Stimulated activated CD8-positive, alpha-beta memory T cell treated with anti-CD3 and anti-CD28 coated beads, Interleukin-2, amount 100 ng/mL, for 1 hour (primary cell): ENCODE measurements around the gene PFDN6.
"Not testable (repeated sequence)": the region's sequence is repeated elsewhere in the genome, so short reads cannot be mapped to it uniquely, and the experiment has no call there.

Experiments used
- DNase-seq, 2 donors: peaks; one replicate each; pipeline ENCODE4 v3.0.0-alpha.2; 2020; ENCODE audit warnings: low read depth in 2 of 2

PFDN6 gene

DNA sequence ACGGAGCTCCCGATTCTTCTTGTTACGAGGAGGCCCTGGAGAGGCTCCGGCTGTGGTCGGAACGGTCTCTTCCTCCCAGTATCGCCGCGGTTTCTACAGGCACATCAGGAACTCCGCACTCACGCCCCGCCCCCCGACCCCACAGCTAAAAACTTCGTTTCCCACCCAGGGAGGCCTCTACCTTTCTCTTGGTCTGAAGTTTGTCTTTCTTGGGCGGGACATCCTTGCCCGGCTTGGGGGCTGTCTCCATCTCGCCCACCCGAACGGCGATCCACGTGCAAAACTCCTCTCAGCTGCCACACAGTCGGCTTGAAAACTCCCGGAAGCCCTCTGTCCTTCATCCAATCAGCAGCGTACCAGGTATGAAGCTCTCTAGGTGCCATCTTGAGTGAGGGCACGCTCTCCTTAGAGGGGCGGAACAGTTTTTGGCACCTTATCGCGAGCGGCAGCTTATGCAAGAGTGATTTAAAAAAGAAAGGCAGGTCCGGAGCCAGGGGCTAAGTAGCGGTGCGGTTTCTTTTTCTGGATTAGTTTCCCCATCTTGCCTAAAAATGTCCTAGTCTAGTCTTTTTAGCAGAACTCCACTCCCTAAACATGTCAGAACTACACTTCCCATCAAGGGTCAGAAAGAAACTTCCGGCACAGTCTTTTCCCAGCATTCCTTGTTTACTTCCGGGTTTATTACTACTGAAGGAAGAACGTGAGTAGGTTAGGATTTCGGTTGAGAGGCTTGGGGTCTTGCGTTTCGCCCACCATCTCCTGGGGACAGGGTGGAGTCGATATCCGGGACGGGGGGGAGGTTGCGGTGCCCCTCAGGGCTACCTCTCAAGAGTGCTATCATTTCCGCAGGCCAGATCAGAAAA lies at the start of gene PFDN6, which contains the start of gene WDR46:
PFDN6 (plus strand) TSS at position 681 of the 863 bp plus-strand sequence. CDS start 256 bp downstream, outside the sequence.
WDR46 (minus strand) TSS at position 319 of the 863 bp plus-strand sequence; CDS start at position 250, 69 bp downstream.
- peak in 1 of 2 donors; percentile 65 for DNase-seq

DNA sequence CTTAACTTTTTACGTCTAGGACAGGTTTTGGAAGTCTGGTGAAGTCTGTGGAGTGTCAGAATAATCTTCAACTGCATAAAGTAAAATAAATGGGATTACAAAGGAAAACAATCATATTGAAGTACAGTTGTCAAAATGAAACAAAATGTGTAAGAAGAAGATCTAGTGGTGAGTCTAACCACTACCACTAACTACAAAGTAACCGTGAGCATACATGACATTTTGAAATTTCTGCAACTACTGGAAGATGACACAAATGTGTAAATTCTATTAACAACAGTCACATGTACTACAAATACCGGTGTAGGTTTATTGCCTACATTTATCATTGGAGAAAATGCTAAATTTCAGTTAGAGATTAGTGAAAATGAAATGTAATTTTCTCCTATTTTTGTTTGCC lies 47.4 kb upstream of the PFDN6 start:
- no peak for DNase-seq

DNA sequence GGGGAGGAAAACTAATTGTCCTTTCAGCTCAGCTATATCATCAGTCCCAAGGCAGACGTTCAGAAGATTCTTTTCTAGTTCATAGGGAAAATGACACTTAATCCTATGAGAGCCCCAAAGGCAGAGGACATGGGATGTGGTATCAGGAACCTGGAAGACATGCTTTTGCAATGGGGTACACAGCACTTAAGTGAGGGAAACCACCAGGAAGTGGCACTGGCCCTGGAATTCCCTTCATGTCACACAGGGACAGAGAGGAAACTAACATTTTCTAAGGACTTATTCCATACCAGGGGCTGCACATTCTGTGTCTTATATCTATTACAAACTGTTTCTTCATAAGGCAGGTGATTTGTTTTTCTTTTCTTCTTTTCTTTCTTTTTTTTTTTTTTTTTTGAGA lies 45.9 kb upstream of the PFDN6 start:
- DNase-seq: no peak

DNA sequence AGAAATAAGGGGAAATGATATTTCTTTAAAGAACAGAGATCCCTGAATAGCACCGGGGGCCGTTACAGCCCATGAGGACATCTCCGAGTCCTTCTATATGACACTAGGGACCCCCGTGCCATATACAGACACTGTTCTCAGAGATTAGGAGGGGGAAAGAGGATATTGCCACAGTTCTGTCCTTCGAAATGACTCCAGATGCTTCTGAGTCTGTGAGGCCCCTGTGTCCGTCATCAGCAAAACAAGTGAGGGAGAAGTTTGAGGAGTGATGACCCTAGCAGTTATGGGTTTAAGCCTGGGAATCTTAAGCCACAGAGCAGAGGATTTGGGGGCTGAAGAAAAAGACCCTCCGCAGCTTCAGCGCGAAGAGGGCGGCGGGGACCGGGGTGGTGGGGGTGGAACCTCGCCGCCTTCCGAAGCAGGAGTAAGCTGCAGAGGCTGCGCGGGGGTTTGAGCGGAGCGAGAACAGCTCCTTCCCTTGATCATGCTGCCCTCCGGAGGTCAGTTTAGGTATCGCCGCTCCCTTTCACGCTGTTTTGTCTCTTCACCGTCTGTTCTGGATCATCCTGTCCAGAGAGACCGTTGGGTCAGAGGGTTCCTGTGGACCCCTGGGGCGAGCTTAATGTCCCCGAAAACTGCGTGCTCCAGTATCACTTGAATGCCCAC lies 41.3 kb upstream of the PFDN6 start:
- peak; percentile 81 to 86 for DNase-seq

DNA sequence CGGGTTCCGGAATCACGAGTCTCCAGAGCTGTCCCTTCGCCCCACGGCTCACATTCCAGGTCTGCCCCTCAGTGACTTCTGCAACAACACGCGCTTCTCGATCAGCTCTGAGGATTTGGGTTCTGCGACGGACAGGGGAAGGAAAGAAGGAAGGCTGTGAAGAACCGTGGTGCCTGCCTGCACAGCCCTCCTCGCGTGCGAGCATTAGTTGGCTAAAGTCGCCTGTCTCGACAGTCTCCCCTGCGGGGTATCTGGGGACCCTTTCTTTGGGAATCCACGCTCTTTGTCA lies 40.8 kb upstream of the PFDN6 start:
- no peak for DNase-seq

DNA sequence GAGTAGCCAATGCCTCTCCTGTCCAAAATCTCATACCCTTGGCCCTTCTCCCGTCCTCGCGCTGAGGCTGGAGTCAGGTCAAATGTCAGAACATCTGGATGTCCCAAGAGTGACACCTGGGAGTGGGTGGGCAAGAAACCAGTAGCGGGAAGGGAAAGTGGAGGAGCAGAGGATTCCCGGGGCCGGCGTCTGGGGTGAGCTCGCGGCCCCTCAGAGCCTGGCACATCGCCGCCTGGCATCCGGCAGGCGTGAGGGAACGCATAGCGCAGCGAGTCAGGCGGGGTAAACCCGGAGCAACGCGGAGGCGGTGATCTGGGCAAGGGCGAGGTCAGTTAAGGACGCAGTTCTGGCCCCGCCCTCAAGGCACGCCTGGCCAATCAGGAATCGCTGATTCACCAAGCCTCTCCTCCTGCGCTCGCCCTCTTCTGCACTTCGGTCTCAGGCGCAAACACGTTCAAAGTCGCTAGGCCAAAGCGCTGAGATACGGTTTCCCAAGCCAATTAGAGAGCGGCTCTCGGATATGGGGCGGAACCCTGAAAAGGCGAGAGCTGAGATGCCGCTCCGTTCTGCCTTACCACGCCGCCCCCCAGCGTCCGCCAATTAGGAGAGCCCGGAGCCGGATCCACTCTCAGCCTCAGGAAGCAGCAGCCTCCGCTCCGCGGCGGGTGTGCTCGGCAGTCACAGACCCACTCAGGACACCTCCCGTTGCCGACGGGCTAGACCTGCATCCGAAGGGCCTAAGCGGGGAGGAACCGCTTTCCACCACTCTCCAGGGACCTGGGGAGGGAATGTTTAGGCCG lies 40.3 kb upstream of the PFDN6 start:
- DNase-seq: peak; percentile 85 to 86

DNA sequence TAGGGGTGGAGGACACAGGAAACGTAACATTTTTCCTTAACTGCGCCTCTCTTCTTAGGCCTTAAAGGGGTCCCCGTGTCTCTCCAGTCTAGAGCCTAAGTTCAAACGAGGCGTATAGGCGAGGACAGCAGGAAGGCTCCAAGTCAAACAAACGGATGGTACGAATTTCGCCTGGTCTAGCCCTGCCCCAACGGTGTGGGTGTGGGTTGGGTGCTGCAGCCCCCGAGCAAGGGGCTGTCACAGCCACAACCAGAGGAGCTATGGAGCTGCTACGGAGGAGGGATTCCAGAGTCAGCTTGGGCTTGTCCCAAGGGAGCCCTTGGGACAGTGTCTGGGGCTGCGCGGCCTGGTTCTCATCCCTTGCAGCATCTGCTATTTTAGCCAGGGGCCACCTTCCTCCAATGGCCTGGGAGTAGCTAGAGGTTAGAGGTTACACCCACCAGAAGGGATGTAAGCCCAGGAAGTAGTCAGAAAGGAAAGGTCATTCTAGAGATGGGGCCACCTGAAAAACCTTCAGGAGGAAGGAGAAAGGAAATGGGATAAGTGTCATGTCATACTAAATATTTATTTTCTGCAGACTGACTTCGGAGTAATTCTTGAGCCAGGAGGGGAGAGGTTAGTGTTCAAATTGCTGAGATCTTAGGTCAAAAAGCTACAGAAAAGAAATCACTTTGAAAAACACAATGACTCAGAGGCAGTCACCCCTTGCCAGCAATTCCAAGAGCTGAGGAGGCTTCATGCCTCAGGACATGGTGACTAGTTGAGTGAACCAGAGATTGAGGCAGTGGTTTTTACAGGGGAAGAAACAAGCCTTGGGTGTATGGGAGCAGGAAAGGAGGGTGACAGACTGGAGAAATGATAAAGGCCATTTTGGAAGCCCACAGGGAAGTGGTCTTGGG lies 39.4 kb upstream of the PFDN6 start:
- no peak for DNase-seq

DNA sequence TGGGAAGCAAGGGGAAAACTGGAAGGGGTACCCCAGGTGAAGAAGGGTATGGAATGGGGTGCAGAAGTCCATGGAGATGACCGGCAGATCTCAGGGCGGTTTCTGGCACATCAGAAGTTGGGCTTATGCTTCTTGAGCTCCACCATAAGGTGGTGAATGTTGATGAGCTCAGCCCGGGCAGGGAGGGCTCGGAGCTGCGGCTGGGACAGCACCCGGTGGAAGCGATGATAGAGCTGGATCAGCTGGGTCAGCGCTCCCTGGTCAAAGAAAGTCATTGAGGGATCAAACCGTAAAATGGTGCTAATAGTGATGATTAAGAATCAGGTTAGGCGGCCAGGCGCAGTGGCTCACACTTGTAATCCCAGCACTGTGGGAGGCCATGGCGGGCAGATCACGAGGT lies 38.7 kb upstream of the PFDN6 start:
- no peak for DNase-seq

DNA sequence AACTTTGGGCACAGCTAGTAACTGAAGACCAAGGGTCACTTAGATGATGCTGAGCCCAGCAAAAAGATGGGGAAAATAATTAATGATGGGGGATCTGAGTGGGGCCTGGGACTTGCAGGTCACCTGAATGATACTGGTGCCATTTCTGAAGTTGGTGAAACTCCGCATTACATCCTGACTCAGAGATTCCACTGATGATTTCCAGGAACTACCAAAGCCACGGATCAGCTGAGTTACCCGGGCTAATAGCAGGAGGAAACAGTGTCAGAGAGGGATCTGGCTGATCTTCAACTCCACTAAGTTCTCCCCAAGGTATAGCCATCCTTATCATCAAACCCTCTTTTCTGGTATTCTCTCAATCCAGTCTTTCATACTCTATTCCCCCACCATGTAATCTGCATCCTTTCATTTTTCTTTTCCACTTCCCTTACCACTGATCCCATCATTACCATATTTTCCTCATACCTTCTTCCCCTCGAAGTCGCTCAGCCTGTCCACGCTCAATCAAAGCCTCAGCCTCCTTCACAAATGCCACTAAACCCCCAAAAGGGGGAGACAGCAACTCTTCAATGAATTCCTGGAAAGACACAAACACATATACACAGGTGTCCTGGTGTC lies 37.9 kb upstream of the PFDN6 start:
- no peak for DNase-seq

DNA sequence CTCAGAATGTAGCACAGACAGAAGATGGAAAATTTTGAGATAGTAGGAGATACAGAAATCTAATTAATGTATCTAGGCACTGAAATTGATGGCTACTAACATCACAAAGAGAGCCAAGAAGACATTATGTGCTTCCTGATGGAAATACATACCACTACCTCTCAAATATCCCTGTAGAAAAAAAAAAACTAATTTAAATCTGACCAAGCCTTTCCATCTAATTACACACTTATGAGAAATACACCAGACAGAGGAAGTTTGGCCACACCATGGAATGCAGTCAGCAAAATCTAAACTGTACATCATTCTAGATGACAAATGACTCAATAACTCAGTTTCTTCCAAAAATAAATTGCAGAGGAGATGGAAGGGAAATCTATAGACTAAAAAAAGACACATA lies 36.6 kb upstream of the PFDN6 start:
- DNase-seq: no peak

DNA sequence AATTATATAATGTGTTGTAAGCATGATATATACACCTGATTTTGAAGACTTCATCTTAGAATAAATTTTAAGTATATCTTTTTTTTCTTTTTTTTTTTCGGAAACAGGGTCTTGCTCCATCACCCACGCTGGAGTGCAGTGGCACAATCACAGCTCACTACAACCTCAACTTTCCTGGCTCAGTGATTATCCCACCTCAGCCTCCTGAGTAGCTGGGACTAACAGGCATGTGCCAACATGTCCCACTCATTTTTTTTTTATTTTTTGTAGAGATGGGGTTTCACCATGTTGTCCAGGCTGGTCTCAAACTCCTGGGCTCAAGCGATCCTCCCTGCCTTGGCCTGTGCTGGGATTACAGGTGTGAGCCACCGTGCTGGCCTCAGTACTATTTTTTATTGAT lies 34.8 kb upstream of the PFDN6 start:
- DNase-seq: no peak

DNA sequence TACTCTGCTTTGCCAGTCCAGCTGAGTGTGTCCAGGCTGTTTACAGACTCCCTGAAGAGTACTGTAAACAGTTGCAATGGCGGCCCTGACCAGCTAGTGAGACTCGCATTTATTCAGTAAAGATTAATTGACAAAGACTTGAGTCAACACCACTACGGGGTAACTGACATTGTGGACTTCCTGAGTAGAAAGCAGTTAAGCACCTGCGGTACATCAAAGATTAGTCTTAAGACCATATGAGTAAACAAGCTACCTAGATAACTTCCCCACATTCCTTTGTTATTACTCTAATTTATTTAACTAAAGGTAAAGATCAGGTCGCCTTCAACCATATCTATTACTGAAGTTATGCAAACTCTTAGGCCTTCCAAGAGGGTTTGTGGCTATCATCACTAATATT lies 30.4 kb upstream of the PFDN6 start:
- no peak for DNase-seq

DNA sequence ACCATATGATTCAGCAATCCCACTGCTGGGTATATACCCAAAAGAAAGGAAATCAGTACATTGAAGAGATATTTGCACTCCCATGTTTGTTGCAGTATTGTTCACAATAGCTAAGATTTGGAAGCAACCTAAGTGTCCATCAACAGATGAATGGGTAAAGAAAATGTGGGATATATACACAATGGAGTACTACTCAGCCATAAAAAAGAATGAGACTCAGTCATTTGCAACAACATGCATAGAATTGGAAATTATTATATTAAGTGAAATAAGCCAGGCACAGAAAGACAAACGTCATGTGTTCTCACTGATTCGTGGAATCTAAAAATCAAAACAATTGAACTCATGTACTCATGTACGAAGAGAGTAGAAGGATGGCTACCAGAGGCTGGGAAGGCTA lies 26.9 kb upstream of the PFDN6 start:
- DNase-seq: not testable (repeated sequence)

DNA sequence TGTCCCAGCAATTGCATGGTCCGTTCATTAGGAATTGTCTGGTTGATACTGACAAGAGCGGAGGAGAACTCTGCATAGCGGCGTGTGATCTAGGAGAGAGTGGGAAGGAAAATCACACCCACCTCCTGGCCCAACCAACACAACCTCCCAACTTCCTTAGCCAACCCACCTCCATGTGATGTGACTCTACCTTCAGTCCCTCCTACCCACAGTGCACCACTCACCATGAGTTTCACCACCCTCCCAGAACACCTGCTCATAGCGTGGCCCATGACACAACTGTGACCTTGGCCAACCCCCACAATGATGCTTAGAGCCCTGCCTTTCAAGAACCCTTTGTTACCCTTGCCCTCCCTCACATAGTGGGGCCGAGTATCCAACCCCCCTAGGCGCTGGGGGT lies 25.4 kb upstream of the PFDN6 start:
- DNase-seq: no peak

DNA sequence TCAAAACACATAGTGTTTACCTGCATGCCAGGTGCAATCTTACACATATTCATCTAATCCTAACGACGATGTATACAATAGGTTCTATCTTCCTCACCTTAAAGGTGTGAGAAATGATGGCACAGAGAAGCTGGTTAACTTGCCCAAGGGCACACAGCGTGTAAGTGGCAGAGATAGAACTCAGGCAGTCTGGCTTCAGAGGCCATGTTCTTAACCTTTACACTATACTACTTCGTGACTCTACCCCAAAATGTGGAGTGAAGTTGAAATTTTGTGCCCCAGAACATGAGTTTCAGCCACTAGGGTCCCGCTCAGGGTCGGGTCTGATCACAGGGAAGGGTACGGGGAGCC lies 18.3 kb upstream of the PFDN6 start:
- no peak for DNase-seq

DNA sequence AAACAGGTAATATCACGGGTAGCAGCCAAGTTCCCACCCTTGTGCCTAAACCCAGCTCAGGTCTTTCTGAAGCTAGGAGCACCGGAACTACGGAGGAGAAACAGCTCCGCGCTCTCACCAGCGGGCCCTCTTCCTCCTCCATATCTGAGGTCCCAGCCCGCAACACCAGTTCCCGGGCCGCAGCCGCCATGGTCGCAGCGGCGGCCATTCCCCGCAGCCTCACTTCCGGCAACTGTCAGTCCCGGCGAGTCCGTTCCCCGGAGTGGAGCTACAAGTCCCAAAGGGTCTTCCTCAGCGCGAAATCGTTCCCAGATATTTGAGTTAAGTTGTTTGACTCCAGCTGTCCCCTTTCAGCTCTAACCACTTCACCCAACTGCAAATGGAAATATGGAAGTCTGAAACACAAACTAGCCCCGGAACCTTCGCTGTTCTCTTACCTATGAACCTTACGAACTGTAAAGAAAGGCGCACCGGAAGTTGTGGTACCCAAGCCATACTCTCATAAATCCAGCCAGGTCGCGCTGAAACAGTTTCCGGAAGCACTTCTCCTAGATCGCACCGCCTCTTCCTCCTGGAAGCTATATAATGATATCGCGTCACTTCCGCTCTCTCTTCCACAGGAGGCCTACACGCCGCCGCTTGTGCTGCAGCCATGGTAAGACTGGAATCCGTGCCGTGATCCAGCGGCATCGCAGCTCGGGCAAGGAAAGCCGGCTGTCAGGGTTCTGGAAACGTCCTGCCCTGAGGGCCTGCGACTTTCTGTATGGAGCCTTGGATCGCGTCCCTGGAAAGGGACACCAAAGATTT lies 17.7 kb upstream of the PFDN6 start, which contains the start of the genes RPS18 and VPS52:
RPS18 (plus strand) TSS at position 608 of the 807 bp plus-strand sequence; CDS start at position 653, 45 bp downstream.
VPS52 (minus strand) TSS at position 409 of the 807 bp plus-strand sequence; CDS start at position 208, 201 bp downstream.
- DNase-seq: peak; percentile 76 to 81

DNA sequence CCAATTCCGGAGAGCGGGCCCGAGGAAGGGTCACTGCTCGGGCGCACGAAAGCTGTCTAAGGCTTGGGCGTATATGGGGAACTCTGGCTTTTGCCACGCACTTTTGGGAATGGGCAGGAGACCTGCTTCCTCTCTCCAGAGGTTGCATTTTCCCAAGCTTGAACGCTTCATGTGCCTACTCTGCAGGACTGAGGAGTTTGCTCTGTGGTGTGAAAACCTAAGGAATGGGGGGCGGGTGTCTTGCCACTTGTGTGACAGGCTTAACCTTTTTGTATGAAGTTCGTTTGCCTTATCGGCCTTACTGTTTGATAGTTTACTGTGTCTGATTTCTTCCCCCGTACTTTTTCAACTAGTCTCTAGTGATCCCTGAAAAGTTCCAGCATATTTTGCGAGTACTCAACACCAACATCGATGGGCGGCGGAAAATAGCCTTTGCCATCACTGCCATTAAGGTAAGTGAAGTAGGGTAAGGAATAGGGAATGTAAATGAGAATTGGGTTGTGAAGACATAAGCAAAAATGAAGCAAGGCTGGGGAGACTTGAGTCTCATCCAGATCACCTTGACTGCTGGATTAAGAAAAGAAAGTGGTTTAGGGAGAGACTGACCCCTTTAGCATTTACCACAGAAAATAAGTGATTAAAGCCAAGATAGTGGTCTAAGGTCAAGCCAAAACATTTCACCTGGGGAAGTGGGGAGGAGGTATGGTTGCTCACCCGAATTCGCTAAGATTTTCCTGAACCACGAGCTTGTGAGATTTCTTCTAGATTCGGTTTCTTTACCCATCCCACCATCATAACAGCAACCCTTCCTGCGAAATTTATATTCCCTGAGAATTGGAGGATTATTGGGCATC lies 16.9 kb upstream of the PFDN6 start:
- no peak for DNase-seq

DNA sequence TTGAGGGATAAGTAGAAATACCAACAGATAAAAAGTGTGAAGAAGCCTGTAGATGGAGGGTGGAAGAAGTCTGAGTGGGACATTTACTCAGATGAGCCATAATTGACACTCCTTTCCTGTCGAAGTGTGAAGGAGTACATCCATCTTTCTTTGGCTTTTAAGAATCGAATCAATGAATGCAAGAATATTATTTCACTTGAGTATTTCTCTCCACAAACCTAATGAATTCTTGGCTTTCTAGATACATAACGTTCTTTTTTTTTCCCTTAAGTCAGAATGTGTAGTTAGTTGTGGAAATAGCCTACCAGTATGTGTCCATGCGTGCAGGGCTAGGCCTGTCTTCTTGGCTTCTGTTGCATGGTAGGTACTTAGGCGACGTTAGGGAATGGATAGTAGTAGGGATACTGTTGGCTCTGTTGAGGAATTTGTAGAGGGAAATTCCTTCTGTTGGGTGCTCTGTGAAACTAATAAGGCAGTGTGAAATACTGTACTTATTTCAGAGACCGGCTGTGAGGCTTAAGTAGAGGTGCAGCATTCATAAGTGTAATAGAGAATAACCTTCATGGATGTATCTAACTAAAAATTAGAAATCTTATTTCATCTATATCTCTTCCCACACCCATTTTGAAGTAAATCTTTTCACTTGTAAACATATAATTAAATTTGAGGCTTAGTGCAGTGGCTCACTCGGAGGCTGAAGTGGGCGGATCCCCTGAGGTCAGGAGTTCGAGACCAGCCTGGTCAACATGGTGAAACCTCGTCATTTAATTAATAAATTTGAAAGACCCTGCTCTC lies 16.1 kb upstream of the PFDN6 start:
- DNase-seq: no peak
